Measurements from ENCODE around the gene RANBP10.

RANBP10 gene

GRCh38 chr16:67805718-67806427, 487 bp downstream of the RANBP10 start:
- DNase-seq (ENCODE audit: insufficient read length, low spot score) (no peak), FAIRE-seq (no peak)
- no peak for TF ChIP-seq CTCF (IDR thresholded peaks at IDR 0.05; ENCODE audit: insufficient read depth, missing control alignments)

- DNase-seq (ENCODE audit: insufficient read length, low spot score) (no peak), FAIRE-seq (no peak)
- TF ChIP-seq CTCF (IDR thresholded peaks at IDR 0.05; ENCODE audit: insufficient read depth, missing control alignments), result no peak
Measured at GRCh38 chr16:67804853-67805542, 1.4 kb downstream of the RANBP10 start.

GRCh38 chr16:67803894-67804293, 2.5 kb downstream of the RANBP10 start:
- no peak for TF ChIP-seq CTCF (IDR thresholded peaks at IDR 0.05; ENCODE audit: insufficient read depth, missing control alignments)
- FAIRE-seq, result no peak

GRCh38 chr16:67801883-67802282, 4.5 kb downstream of the RANBP10 start:
- TF ChIP-seq CTCF (IDR thresholded peaks at IDR 0.05; ENCODE audit: insufficient read depth, missing control alignments), result no peak
- FAIRE-seq (no peak), DNase-seq (ENCODE audit: insufficient read length, low spot score) (no peak)

More at GRCh38 chr16:67803894-67804293, 2.5 kb downstream of the RANBP10 start:
- DNase-seq (ENCODE audit: insufficient read length, low spot score), result no peak

- no peak for TF ChIP-seq CTCF (IDR thresholded peaks at IDR 0.05; ENCODE audit: insufficient read depth, missing control alignments)
- no peak for FAIRE-seq
- no peak for DNase-seq (ENCODE audit: insufficient read length, low spot score)
Measured at GRCh38 chr16:67801241-67801640, 5.1 kb downstream of the RANBP10 start.

GRCh38 chr16:67800338-67800926, 5.9 kb downstream of the RANBP10 start:
- TF ChIP-seq CTCF (IDR thresholded peaks at IDR 0.05; ENCODE audit: insufficient read depth, missing control alignments), result no peak
- no peak for FAIRE-seq
- DNase-seq (ENCODE audit: insufficient read length, low spot score), result no peak
